HCT116 (cell line): ENCODE results near the gene IL17RA. TPM values are rescaled to one million over a fixed set of nuclear protein-coding genes. Genes with fewer than 3 reads are reported as not detected.

Experiments
- ATAC-seq: fragments of 200-7000 bp; cut with Tn5 transposase; 2 replicates; pipeline ENCODE4 v1.9.1; 2020; ENCODE audit warnings: mild to moderate bottlenecking, moderate library complexity
- BruUV-seq: library from RNA; stranded (reverse); fragments of 400-500 nt; replicated peaks from 2 replicates; lab custom pipeline; 2021; lab: Mats Ljungman, UMichigan
- CTCF ChIA-PET: fragments of 300-600 bp; sonication (Branson Sonifier 250); formaldehyde crosslinking; loops from one replicate; lab custom pipeline; 2021; ENCODE audit warnings: antibody characterized with exemption; lab: Charles Lee
- POLR2A ChIA-PET: fragments of 300-600, 350-600 bp; sonication (Branson Sonifier 250); formaldehyde crosslinking; loops from one replicate; lab custom pipeline; 2021; ENCODE audit warnings: antibody characterized with exemption; lab: Charles Lee
- RAD21 ChIA-PET, 2 experiments: fragments of 300-600 bp; sonication (Branson Sonifier 250); formaldehyde crosslinking; loops; one replicate each; lab custom pipeline; 2023; ENCODE audit warnings: low total read pairs in 2 of 2; ENCODE audit not compliant: uncharacterized antibody in 2 of 2, unreplicated experiment in 2 of 2, low non-redundant PET in 1 of 2; lab: Charles Lee
- DNase-seq: peaks from one replicate; pipeline ENCODE4 v3.0.0-alpha.2; 2010; ENCODE audit warnings: low read depth, low spot score
- H2AFZ ChIP-seq: fragments of 200-600 bp; shearing (Covaris generic), sonication (generic); 2 replicates; pipeline ENCODE4 v1.6.1; 2017; ENCODE audit warnings: low read depth, mixed run types, mixed read lengths, antibody characterized with exemption, low read length; ENCODE audit not compliant: poor library complexity, severe bottlenecking
- H3K27ac ChIP-seq: 2 replicates; pipeline ENCODE4 v1.5.1; 2012; ENCODE audit warnings: low read depth, low read length
- H3K27me3 ChIP-seq: fragments of 200-600 bp; sonication (generic); 2 replicates; pipeline ENCODE4 v1.6.1; 2016; ENCODE audit warnings: mixed run types, low read length, mixed read lengths; ENCODE audit not compliant: insufficient read depth
- H3K36me3 ChIP-seq, 2 experiments: fragments of 200-500 bp in 1 of 2; fragments of 200-600 bp in 1 of 2; sonication (Bioruptor generic) in 1 of 2; sonication (generic) in 1 of 2; 2 replicates each; pipeline versions ENCODE4 v1.5.1 to v1.6.1; 2014 to 2016; ENCODE audit warnings: low read length in 2 of 2, inconsistent platforms in 1 of 2, mixed read lengths in 1 of 2, mixed run types in 1 of 2; ENCODE audit not compliant: insufficient read depth in 2 of 2, control insufficient read depth in 1 of 2
- H3K4me1 ChIP-seq, 2 experiments: fragments of 200-600 bp in 1 of 2; sonication (generic) in 1 of 2; 2 replicates each; pipeline versions ENCODE4 v1.5.1 to v1.6.1; 2012 to 2017; ENCODE audit warnings: low read length in 2 of 2, inconsistent platforms in 1 of 2, mild to moderate bottlenecking in 1 of 2, mixed read lengths in 1 of 2, mixed run types in 1 of 2, moderate library complexity in 1 of 2; ENCODE audit not compliant: insufficient read depth in 2 of 2, control insufficient read depth in 1 of 2
- H3K4me2 ChIP-seq: fragments of 200-600 bp; sonication (generic); 2 replicates; pipeline ENCODE4 v1.6.1; 2017; ENCODE audit warnings: mixed run types, low read length, mixed read lengths
- H3K4me3 ChIP-seq, 2 experiments: fragments of 200-600 bp in 1 of 2; sonication (generic) in 1 of 2; replicated peaks in 1 of 2; 2 replicates each; pipeline ENCODE4 v1.5.1; 2011 to 2016; ENCODE audit warnings: low read length in 2 of 2, control low read depth in 1 of 2, low read depth in 1 of 2, mild to moderate bottlenecking in 1 of 2, mixed read lengths in 1 of 2, mixed run types in 1 of 2
- H3K79me2 ChIP-seq: fragments of 200-600 bp; sonication (generic); 2 replicates; pipeline ENCODE4 v1.6.1; 2017; ENCODE audit warnings: mild to moderate bottlenecking, mixed run types, low read length, moderate library complexity, mixed read lengths; ENCODE audit not compliant: insufficient read depth
- H3K9ac ChIP-seq: fragments of 200-600 bp; sonication (generic); 2 replicates; pipeline ENCODE4 v1.6.1; 2016; ENCODE audit warnings: low read length, mixed read lengths
- H3K9me2 ChIP-seq: fragments of 200-600 bp; sonication (generic), shearing (Covaris generic); 2 replicates; pipeline ENCODE4 v1.6.1; 2017; ENCODE audit warnings: mixed run types, mild to moderate bottlenecking, moderate library complexity; ENCODE audit not compliant: insufficient read depth
- H3K9me3 ChIP-seq, 2 experiments: fragments of 200-500 bp in 1 of 2; fragments of 200-600 bp in 1 of 2; sonication (Bioruptor generic) in 1 of 2; sonication (generic) in 1 of 2; 2 replicates each; pipeline ENCODE4 v1.6.1; 2014 to 2017; ENCODE audit warnings: low read length in 2 of 2, mixed read lengths in 2 of 2, inconsistent platforms in 1 of 2, low read depth in 1 of 2, mild to moderate bottlenecking in 1 of 2, mixed run types in 1 of 2, moderate library complexity in 1 of 2; ENCODE audit not compliant: control insufficient read depth in 1 of 2, insufficient read depth in 1 of 2
- H4K20me1 ChIP-seq: fragments of 200-600 bp; sonication (generic), shearing (Covaris generic); 2 replicates; pipeline ENCODE4 v1.6.1; 2017; ENCODE audit warnings: mixed run types, mild to moderate bottlenecking, moderate library complexity; ENCODE audit not compliant: insufficient read depth
- CBX3 ChIP-seq: IDR thresholded peaks from 2 replicates; pipeline ENCODE4 v1.6.1; 2012; ENCODE audit warnings: low read depth
- CEBPB ChIP-seq: IDR thresholded peaks from 2 replicates; pipeline ENCODE4 v1.6.1; 2012; ENCODE audit warnings: low read depth
- EGR1 ChIP-seq: IDR thresholded peaks from 2 replicates; pipeline ENCODE4 v1.6.1; 2012; ENCODE audit warnings: low read depth
- ELF1 ChIP-seq: IDR thresholded peaks from 2 replicates; pipeline ENCODE4 v1.6.1; 2012; ENCODE audit warnings: low read depth, borderline replicate concordance
- EZH2phosphoT487 ChIP-seq: fragments of 200-600 bp; IDR thresholded peaks from 2 replicates; pipeline ENCODE4 v1.6.1; 2018; ENCODE audit warnings: antibody characterized with exemption, borderline replicate concordance
- JUND ChIP-seq: IDR thresholded peaks from 2 replicates; pipeline ENCODE4 v1.6.1; 2012
- POLR2A ChIP-seq: IDR thresholded peaks from 2 replicates; pipeline ENCODE4 v1.7.0; 2011; ENCODE audit warnings: borderline replicate concordance; ENCODE audit not compliant: insufficient read depth, insufficient read length; ENCODE audit errors: extremely low read depth
- POLR2AphosphoS5 ChIP-seq: IDR thresholded peaks from 2 replicates; pipeline ENCODE4 v1.6.1; 2011; ENCODE audit warnings: mild to moderate bottlenecking, low read depth, low read length, moderate library complexity
- SIN3A ChIP-seq: IDR thresholded peaks from 2 replicates; pipeline ENCODE4 v1.6.1; 2012; ENCODE audit warnings: low read depth
- TCF7L2 ChIP-seq: IDR thresholded peaks from 2 replicates; pipeline ENCODE4 v1.7.0; 2011; ENCODE audit warnings: borderline replicate concordance, inconsistent platforms; ENCODE audit not compliant: insufficient read depth, insufficient read length; ENCODE audit errors: extremely low read depth
- YY1 ChIP-seq: IDR thresholded peaks from 2 replicates; pipeline ENCODE4 v1.6.1; 2011; ENCODE audit warnings: low read length, low read depth, moderate library complexity, mild to moderate bottlenecking; ENCODE audit not compliant: insufficient replicate concordance; ENCODE audit errors: extremely low read depth
- ZFX ChIP-seq: fragments of 450-650 bp; IDR thresholded peaks from 2 replicates; pipeline ENCODE4 v1.6.1; 2017
- ZNF274 ChIP-seq: fragments of 200-500 bp; sonication (Bioruptor generic); IDR thresholded peaks from 2 replicates; pipeline ENCODE4 v1.6.1; 2014; ENCODE audit warnings: mild to moderate bottlenecking, low read depth, low read length, inconsistent platforms
- intact Hi-C: fragments of 100-400 bp; cut with micrococcal nuclease; formaldehyde crosslinking; loops from 2 replicates; pipeline ENCODE4 v1.10.0; 2022
- total RNA-seq: library from RNA; stranded (reverse); gene quantifications from one replicate; pipeline ENCODE4 v1.2.1, GENCODE V29; 2021; ENCODE audit not compliant: unreplicated experiment
- TF ChIP-seq, protein P1 (sequence below): IDR thresholded peaks from 2 replicates; pipeline ENCODE4 v1.6.1; 2012
- TF ChIP-seq, protein P2 (sequence below), 3 experiments: fragments of 200-600 bp in 1 of 3; sonication (generic) in 1 of 3; IDR thresholded peaks in 2 of 3; conservative IDR thresholded peaks in 1 of 3; 2 replicates each; pipeline ENCODE4 v1.5.1; 2012 to 2017; ENCODE audit warnings: low read depth in 2 of 3, low read length in 2 of 3, antibody characterized with exemption in 1 of 3, borderline replicate concordance in 1 of 3, control low read depth in 1 of 3, mild to moderate bottlenecking in 1 of 3, mixed read lengths in 1 of 3, mixed run types in 1 of 3, moderate library complexity in 1 of 3; ENCODE audit not compliant: insufficient read depth in 1 of 3
- TF ChIP-seq, protein P3 (sequence below): IDR thresholded peaks from 2 replicates; pipeline ENCODE4 v1.6.1; 2011; ENCODE audit warnings: mild to moderate bottlenecking, low read length, moderate library complexity; ENCODE audit not compliant: insufficient replicate concordance; ENCODE audit errors: extremely low read depth

Gene IL17RA
- total RNA-seq, 1 experiment from 2014 or later, result 17.3 TPM

DNA sequence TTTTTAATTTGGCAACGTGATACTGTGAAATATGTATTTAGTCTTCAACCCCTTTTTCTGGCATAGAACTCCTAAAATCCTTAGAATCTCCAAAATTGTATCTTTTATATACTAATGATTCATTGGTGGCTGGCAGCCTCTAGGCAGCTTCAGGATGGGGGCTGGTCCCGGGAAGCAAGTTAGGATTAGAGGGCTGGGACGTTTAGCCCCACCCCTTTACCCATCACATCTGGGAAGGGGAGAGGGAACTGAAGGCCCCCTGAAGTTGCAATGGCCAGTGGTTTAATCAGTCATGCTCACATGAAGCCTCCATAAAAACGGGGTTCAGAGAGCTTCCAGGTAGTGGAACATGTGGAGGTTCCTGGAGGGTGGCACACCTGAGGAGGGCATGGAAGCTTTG lies 7.1 kb downstream of the IL17RA start:
- CTCF ChIA-PET, result interaction anchor here (0.6 kb wide), 1 partner anchor 177 kb away, joined by 3 read pairs; no protein-coding TSS in a partner anchor

DNA sequence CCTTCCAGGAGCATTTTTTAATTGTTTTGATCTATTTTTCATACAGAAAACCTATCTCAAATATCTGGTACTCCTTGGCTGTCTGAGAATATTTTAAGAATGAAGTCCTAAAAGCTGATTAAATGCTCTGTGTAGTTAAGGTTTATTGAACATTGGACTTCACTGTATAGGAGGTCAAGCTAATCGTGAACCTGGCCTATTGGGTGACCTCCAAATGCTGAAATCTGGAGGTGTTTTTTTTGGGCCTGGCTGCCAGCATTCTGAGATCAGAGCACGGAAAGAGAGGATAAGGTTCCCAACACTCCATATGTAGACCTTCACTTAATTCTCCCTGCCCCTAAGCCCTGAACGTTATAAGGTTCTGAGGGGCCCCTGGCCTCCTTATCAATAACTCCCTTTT lies 8.3 kb downstream of the IL17RA start:
- BruUV-seq, result no TSS peak
- Histone ChIP-seq H3K27me3 (no peaks in the 10 kb centered on the region), H3K27ac (no peak overlapping the region), H3K4me2 (no peak overlapping the region), H3K36me3 (peaks cover 0 to 2% of the 10 kb centered on the region in 2 experiments; a peak in 1 of 4 replicates), H3K9me3 (no peaks in the 10 kb centered on the region), H3K4me1 (no peaks in the 10 kb centered on the region), H3K4me3 (no peak overlapping the region), H2AFZ (no peak overlapping the region), H4K20me1 (no peaks in the 10 kb centered on the region), H3K79me2 (peaks cover 43% of the 10 kb centered on the region), H3K9me2 (no peaks in the 10 kb centered on the region), H3K9ac (no peak overlapping the region)
- DNase-seq, result no peak
- RAD21 ChIA-PET, result no interaction called here
- ATAC-seq, result no peak
- CTCF ChIA-PET, result interaction anchor here (0.7 to 1.7 kb wide), 2 partner anchors 79 to 150 kb away, joined by 3 to 4 read pairs; no protein-coding TSS in a partner anchor
- POLR2A ChIA-PET, result no interaction called here
- intact Hi-C loops, result no loop called here
- no peak for TF ChIP-seq ELF1
- no peak for TF ChIP-seq EGR1
- TF ChIP-seq SIN3A, result no peak
- TF ChIP-seq POLR2AphosphoS5, result no peak
- no peak for TF ChIP-seq ZFX
- TF ChIP-seq JUND, result no peak
- TF ChIP-seq, protein P1, sequence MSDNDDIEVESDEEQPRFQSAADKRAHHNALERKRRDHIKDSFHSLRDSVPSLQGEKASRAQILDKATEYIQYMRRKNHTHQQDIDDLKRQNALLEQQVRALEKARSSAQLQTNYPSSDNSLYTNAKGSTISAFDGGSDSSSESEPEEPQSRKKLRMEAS, result no peak
- TF ChIP-seq, protein P2, sequence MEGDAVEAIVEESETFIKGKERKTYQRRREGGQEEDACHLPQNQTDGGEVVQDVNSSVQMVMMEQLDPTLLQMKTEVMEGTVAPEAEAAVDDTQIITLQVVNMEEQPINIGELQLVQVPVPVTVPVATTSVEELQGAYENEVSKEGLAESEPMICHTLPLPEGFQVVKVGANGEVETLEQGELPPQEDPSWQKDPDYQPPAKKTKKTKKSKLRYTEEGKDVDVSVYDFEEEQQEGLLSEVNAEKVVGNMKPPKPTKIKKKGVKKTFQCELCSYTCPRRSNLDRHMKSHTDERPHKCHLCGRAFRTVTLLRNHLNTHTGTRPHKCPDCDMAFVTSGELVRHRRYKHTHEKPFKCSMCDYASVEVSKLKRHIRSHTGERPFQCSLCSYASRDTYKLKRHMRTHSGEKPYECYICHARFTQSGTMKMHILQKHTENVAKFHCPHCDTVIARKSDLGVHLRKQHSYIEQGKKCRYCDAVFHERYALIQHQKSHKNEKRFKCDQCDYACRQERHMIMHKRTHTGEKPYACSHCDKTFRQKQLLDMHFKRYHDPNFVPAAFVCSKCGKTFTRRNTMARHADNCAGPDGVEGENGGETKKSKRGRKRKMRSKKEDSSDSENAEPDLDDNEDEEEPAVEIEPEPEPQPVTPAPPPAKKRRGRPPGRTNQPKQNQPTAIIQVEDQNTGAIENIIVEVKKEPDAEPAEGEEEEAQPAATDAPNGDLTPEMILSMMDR (IDR thresholded peaks at IDR 0.05 in 2 of 3, conservative IDR thresholded peaks at IDR 0.05 in 1 of 3; ENCODE audit: borderline replicate concordance in 1 of 3, insufficient read depth in 1 of 3, low read depth in 2 of 3, low read length in 2 of 3), result no peak
- no peak for TF ChIP-seq YY1
- TF ChIP-seq EZH2phosphoT487, result no peak
- no peak for TF ChIP-seq TCF7L2
- no peak for TF ChIP-seq CBX3

More for the DNA sequence above, 7.1 kb downstream of the IL17RA start:
- H4K20me1 ChIP-seq, result no peaks in the 10 kb centered on the region
- no peaks in the 10 kb centered on the region; a peak in 1 of 4 replicates for H3K36me3 ChIP-seq
- H3K9me2 ChIP-seq, result no peaks in the 10 kb centered on the region
- H2AFZ ChIP-seq, result no peak overlapping the region
- H3K27me3 ChIP-seq, result no peaks in the 10 kb centered on the region
- RAD21 ChIA-PET, result no interaction called here
- intact Hi-C loops, result no loop called here
- H3K9ac ChIP-seq, result no peak overlapping the region
- TF ChIP-seq, protein P1, result no peak
- no peak for TF ChIP-seq POLR2A
- TF ChIP-seq ELF1, result no peak
- no peak for TF ChIP-seq ZFX
- TF ChIP-seq CEBPB, result no peak
- TF ChIP-seq, protein P3, sequence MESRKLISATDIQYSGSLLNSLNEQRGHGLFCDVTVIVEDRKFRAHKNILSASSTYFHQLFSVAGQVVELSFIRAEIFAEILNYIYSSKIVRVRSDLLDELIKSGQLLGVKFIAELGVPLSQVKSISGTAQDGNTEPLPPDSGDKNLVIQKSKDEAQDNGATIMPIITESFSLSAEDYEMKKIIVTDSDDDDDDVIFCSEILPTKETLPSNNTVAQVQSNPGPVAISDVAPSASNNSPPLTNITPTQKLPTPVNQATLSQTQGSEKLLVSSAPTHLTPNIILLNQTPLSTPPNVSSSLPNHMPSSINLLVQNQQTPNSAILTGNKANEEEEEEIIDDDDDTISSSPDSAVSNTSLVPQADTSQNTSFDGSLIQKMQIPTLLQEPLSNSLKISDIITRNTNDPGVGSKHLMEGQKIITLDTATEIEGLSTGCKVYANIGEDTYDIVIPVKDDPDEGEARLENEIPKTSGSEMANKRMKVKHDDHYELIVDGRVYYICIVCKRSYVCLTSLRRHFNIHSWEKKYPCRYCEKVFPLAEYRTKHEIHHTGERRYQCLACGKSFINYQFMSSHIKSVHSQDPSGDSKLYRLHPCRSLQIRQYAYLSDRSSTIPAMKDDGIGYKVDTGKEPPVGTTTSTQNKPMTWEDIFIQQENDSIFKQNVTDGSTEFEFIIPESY, result no peak
- no peak for TF ChIP-seq TCF7L2
- no peak for TF ChIP-seq ZNF274
- POLR2A ChIA-PET, result no interaction called here
- H3K9me3 ChIP-seq, result no peaks in the 10 kb centered on the region
- no peak overlapping the region for H3K27ac ChIP-seq
- peaks cover 54% of the 10 kb centered on the region for H3K79me2 ChIP-seq
- ATAC-seq (no peak), DNase-seq (no peak)
- no peak overlapping the region for H3K4me3 ChIP-seq
- no TSS peak for BruUV-seq
- H3K4me1 ChIP-seq, result no peaks in the 10 kb centered on the region
- H3K4me2 ChIP-seq, result no peak overlapping the region
